Astrocyte of the cerebellum (primary cell): ENCODE data around the gene NCOA1.

Source experiments
- DNase-seq: peaks from one replicate; pipeline ENCODE4 v3.0.0-alpha.2; 2011; ENCODE audit warnings: low read depth
- H3K4me3 ChIP-seq: 2 replicates; pipeline ENCODE4 v1.5.1; 2011; ENCODE audit warnings: mild to moderate bottlenecking, low read depth, low read length, moderate library complexity
- CTCF ChIP-seq: IDR thresholded peaks from 2 replicates; pipeline ENCODE4 v1.5.1; 2012; ENCODE audit warnings: low read length, low read depth, moderate library complexity, mild to moderate bottlenecking; ENCODE audit errors: missing control alignments
- in situ Hi-C: cut with HindIII; loops from 2 replicates; pipeline ENCODE4 v1.10.0; 2017; ENCODE audit warnings: low sequenced_read_pairs

The NCOA1 gene

GRCh38 chr2:24551016-24551415 is 60.0 kb downstream of the NCOA1 start:
- no peak overlapping the region for H3K4me3 ChIP-seq
- no peak for DNase-seq
- TF ChIP-seq CTCF = no peak
- in situ Hi-C loops = no loop called here

GRCh38 chr2:24552836-24553235 is 61.8 kb downstream of the NCOA1 start:
- no peak for DNase-seq
- in situ Hi-C loops = no loop called here
- H3K4me3 ChIP-seq = no peak overlapping the region
- TF ChIP-seq CTCF = no peak

GRCh38 chr2:24558781-24559472 is 67.9 kb downstream of the NCOA1 start:
- in situ Hi-C loops = loop anchor here (5.0 kb wide), 1 partner anchor 58 kb away; no protein-coding TSS in a partner anchor
- DNase-seq = no peak
- no peak overlapping the region for H3K4me3 ChIP-seq
- no peak for TF ChIP-seq CTCF

GRCh38 chr2:24559473-24560113 is 68.5 kb downstream of the NCOA1 start:
- peak; percentile 44 for DNase-seq
- no peak overlapping the region for H3K4me3 ChIP-seq
- TF ChIP-seq CTCF = no peak
- in situ Hi-C loops = loop anchor here (5.0 kb wide), 1 partner anchor 58 kb away; no protein-coding TSS in a partner anchor

- no peak overlapping the region for H3K4me3 ChIP-seq
- in situ Hi-C loops = no loop called here
- no peak for TF ChIP-seq CTCF
- no peak for DNase-seq
These were observed 74.5 kb downstream of the NCOA1 start for GRCh38 chr2:24565537-24565936.

- in situ Hi-C loops = no loop called here
- no peak overlapping the region for H3K4me3 ChIP-seq
- no peak for DNase-seq
- TF ChIP-seq CTCF = no peak
These were observed 75.2 kb downstream of the NCOA1 start for GRCh38 chr2:24566209-24566608.
